Mesenchymal stem cell (in vitro differentiated cells and primary cell): ENCODE data around the gene ST3GAL5.

Source experiments
- DNase-seq: peaks from one replicate; pipeline ENCODE4 v3.0.0-alpha.2; 2013
- H2AFZ ChIP-seq: one replicate; pipeline ENCODE4 v1.6.1; 2013; ENCODE audit warnings: low read depth, mild to moderate bottlenecking, control low read depth, inconsistent platforms, low read length, moderate library complexity
- H2AK5ac ChIP-seq: 2 replicates; pipeline ENCODE4 v1.6.1; 2013; ENCODE audit warnings: low read length, moderate library complexity, mild to moderate bottlenecking, inconsistent platforms; ENCODE audit not compliant: severe bottlenecking
- H2BK120ac ChIP-seq: one replicate; pipeline ENCODE4 v1.6.1; 2013; ENCODE audit warnings: low read depth, mild to moderate bottlenecking, inconsistent platforms, low read length, moderate library complexity
- H2BK12ac ChIP-seq, 2 experiments: one replicate each; pipeline ENCODE4 v1.6.1; 2013; ENCODE audit warnings: inconsistent platforms in 2 of 2, low read length in 2 of 2, mild to moderate bottlenecking in 2 of 2, moderate library complexity in 2 of 2, control low read depth in 1 of 2
- H2BK15ac ChIP-seq: one replicate; pipeline ENCODE4 v1.6.1; 2013; ENCODE audit warnings: mild to moderate bottlenecking, low read depth, inconsistent platforms; ENCODE audit not compliant: poor library complexity, severe bottlenecking
- H2BK5ac ChIP-seq: 2 replicates; pipeline ENCODE4 v1.6.1; 2013; ENCODE audit warnings: low read depth, mild to moderate bottlenecking, low read length, control low read depth, inconsistent platforms; ENCODE audit not compliant: poor library complexity, severe bottlenecking
- H3K14ac ChIP-seq, 2 experiments: one replicate each; pipeline ENCODE4 v1.6.1; 2013; ENCODE audit warnings: inconsistent platforms in 2 of 2, low read length in 2 of 2, control low read depth in 1 of 2, mild to moderate bottlenecking in 1 of 2, moderate library complexity in 1 of 2
- H3K18ac ChIP-seq, 2 experiments: one replicate each; pipeline ENCODE4 v1.6.1; 2013; ENCODE audit warnings: inconsistent platforms in 2 of 2, low read length in 2 of 2, control low read depth in 1 of 2, low read depth in 1 of 2, mild to moderate bottlenecking in 1 of 2
- H3K23ac ChIP-seq, 2 experiments: one replicate each; pipeline ENCODE4 v1.6.1; 2013; ENCODE audit warnings: inconsistent platforms in 2 of 2, low read length in 2 of 2, mild to moderate bottlenecking in 2 of 2, moderate library complexity in 2 of 2, control low read depth in 1 of 2
- H3K27ac ChIP-seq: 2 replicates; pipeline ENCODE4 v1.5.1; 2013; ENCODE audit warnings: mild to moderate bottlenecking, moderate library complexity, low read length, control low read depth, inconsistent platforms; ENCODE audit not compliant: poor library complexity, severe bottlenecking
- H3K27me3 ChIP-seq, 2 experiments: 2 replicates each; pipeline versions ENCODE4 v1.6.1 to v1.7.0; 2013; ENCODE audit warnings: low read length in 2 of 2, mild to moderate bottlenecking in 2 of 2, moderate library complexity in 2 of 2, control low read depth in 1 of 2, inconsistent platforms in 1 of 2; ENCODE audit not compliant: control insufficient read depth in 1 of 2, insufficient read depth in 1 of 2
- H3K36me3 ChIP-seq, 2 experiments: 2 replicates each; pipeline versions ENCODE4 v1.6.1 to v1.7.0; 2013; ENCODE audit warnings: low read length in 2 of 2, control low read depth in 1 of 2, inconsistent platforms in 1 of 2, low read depth in 1 of 2, mild to moderate bottlenecking in 1 of 2; ENCODE audit not compliant: insufficient read depth in 2 of 2, control insufficient read depth in 1 of 2
- H3K4ac ChIP-seq, 2 experiments: one replicate each; pipeline ENCODE4 v1.6.1; 2013; ENCODE audit warnings: inconsistent platforms in 2 of 2, low read length in 2 of 2, mild to moderate bottlenecking in 2 of 2, moderate library complexity in 2 of 2, control low read depth in 1 of 2, low read depth in 1 of 2
- H3K4me1 ChIP-seq: 2 replicates; pipeline ENCODE4 v1.6.1; 2013; ENCODE audit warnings: low read depth, low read length, control low read depth; ENCODE audit not compliant: control insufficient read depth, insufficient read depth
- H3K4me2 ChIP-seq: 2 replicates; pipeline ENCODE4 v1.6.1; 2013; ENCODE audit warnings: low read length, mild to moderate bottlenecking, inconsistent platforms; ENCODE audit not compliant: poor library complexity, severe bottlenecking
- H3K4me3 ChIP-seq, 2 experiments: 2 replicates each; pipeline versions ENCODE4 v1.5.1 to v1.7.0; 2013; ENCODE audit warnings: low read length in 2 of 2, mild to moderate bottlenecking in 2 of 2, control low read depth in 1 of 2, low read depth in 1 of 2; ENCODE audit not compliant: insufficient read depth in 1 of 2
- H3K79me1 ChIP-seq: replicated peaks from 2 replicates; pipeline ENCODE4 v1.6.1; 2013; ENCODE audit warnings: mild to moderate bottlenecking, control low read depth, low read length, inconsistent platforms; ENCODE audit not compliant: poor library complexity, severe bottlenecking
- H3K9ac ChIP-seq: 2 replicates; pipeline ENCODE4 v1.7.0; 2013; ENCODE audit warnings: mild to moderate bottlenecking, low read length, moderate library complexity
- H3K9me3 ChIP-seq: 2 replicates; pipeline ENCODE4 v1.7.0; 2013; ENCODE audit warnings: mild to moderate bottlenecking, low read length; ENCODE audit not compliant: control insufficient read depth
- H4K8ac ChIP-seq: one replicate; pipeline ENCODE4 v1.6.1; 2013; ENCODE audit warnings: inconsistent platforms, mild to moderate bottlenecking, low read length, moderate library complexity
- H4K91ac ChIP-seq: one replicate; pipeline ENCODE4 v1.6.1; 2013; ENCODE audit warnings: mild to moderate bottlenecking, low read length, inconsistent platforms
- WGBS: methylation state at CpG from one replicate; pipeline ENCODE4 v1.1.7; 2013; ENCODE audit warnings: mixed read lengths; 5-methylcytosine and 5-hydroxymethylcytosine counted together

The ST3GAL5 gene

DNA sequence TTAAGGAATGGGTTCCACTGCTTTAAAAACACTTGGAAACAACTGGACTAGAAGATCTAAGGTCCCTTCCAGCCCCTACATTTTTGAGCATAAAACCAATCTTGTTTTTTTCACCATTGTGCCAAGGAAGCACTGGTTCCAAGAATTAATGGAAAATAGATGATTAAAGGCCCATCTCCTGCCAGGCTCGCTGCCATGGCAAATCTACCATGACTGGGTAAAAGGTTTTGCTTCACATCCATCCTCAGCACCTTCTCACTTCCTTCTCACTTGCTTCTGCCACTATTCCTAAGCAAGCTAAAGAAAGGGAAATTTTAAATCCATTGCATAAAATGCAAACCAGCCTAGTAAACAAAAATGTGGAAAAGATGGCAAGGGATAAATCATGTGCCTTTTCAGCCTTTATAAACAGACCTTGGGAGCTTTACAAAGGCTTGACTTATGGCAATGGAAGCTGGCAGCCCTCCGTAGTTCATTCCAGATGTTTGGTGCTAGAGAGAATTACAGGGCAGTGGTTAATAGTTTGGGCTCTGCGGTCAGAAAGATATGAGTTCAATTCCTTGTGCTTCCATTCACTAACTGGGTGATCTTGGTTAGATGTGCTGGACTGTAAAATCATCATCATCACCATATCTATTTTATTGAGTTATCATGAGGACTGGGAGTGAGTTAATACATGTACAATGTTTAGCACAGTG is 27.0 kb upstream of the ST3GAL5 start:
- Histone ChIP-seq H3K27me3 (no peaks in the 10 kb centered on the region), H4K91ac (no peak overlapping the region), H3K4me1 (peaks cover 8% of the 10 kb centered on the region), H2AK5ac (no peak overlapping the region), H4K8ac (no peak overlapping the region), H2BK12ac (peak overlapping the region in 1 of 2 experiments; percentile 47), H3K79me1 (no peaks in the 10 kb centered on the region), H3K36me3 (no peaks in the 10 kb centered on the region), H3K27ac (no peak overlapping the region), H3K9ac (no peak overlapping the region), H3K4me2 (no peak overlapping the region), H3K9me3 (no peaks in the 10 kb centered on the region), H3K23ac (no peak overlapping the region), H3K18ac (no peak overlapping the region), H3K4ac (no peak overlapping the region), H3K14ac (no peak overlapping the region), H2BK15ac (no peak overlapping the region), H2AFZ (no peak overlapping the region), H2BK120ac (no peak overlapping the region), H3K4me3 (no peak overlapping the region), H2BK5ac (no peak overlapping the region)
- DNase-seq, result no peak
- 86% methylated on average over 2 of the region's 3 CpGs for WGBS

DNA sequence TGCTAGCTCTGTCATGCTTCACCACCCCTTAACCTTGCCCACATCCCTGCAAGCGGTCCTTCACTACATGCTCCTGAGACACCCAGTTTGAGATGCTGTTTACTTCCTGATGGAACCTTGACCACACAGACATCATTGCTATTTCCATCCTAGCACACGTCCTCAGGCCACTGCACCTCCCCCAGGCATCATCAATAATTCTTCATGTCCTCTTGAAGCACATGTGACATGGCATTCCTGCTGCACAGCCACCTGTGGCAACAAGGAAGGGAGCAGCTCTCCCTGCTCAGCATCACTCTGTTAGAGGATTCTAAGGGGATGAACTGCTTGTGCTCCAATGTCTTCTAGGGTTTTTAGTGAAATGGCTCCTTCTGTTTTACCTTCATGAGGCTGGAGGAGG is 26.1 kb upstream of the ST3GAL5 start:
- Histone ChIP-seq H2BK12ac (peak overlapping the region in 1 of 2 experiments; percentile 90), H2BK5ac (no peak overlapping the region), H2BK15ac (no peak overlapping the region), H2AFZ (no peak overlapping the region), H3K4me1 (peaks cover 8% of the 10 kb centered on the region), H3K9me3 (no peaks in the 10 kb centered on the region), H3K23ac (peak overlapping the region in 1 of 2 experiments; percentile 56), H3K4me3 (no peak overlapping the region), H2AK5ac (no peak overlapping the region), H2BK120ac (no peak overlapping the region), H3K9ac (no peak overlapping the region), H3K14ac (peak overlapping the region in 1 of 2 experiments; percentile 11), H3K27me3 (no peaks in the 10 kb centered on the region), H3K79me1 (no peaks in the 10 kb centered on the region), H3K4ac (peak overlapping the region in 1 of 2 experiments; percentile 11), H3K36me3 (no peaks in the 10 kb centered on the region), H4K8ac (no peak overlapping the region), H4K91ac (peak overlapping the region; percentile 19), H3K27ac (no peak overlapping the region), H3K18ac (peak overlapping the region in 1 of 2 experiments; percentile 4), H3K4me2 (no peak overlapping the region)
- WGBS, result 47% methylated on average over 2 of the region's 2 CpGs
- no peak for DNase-seq

DNA sequence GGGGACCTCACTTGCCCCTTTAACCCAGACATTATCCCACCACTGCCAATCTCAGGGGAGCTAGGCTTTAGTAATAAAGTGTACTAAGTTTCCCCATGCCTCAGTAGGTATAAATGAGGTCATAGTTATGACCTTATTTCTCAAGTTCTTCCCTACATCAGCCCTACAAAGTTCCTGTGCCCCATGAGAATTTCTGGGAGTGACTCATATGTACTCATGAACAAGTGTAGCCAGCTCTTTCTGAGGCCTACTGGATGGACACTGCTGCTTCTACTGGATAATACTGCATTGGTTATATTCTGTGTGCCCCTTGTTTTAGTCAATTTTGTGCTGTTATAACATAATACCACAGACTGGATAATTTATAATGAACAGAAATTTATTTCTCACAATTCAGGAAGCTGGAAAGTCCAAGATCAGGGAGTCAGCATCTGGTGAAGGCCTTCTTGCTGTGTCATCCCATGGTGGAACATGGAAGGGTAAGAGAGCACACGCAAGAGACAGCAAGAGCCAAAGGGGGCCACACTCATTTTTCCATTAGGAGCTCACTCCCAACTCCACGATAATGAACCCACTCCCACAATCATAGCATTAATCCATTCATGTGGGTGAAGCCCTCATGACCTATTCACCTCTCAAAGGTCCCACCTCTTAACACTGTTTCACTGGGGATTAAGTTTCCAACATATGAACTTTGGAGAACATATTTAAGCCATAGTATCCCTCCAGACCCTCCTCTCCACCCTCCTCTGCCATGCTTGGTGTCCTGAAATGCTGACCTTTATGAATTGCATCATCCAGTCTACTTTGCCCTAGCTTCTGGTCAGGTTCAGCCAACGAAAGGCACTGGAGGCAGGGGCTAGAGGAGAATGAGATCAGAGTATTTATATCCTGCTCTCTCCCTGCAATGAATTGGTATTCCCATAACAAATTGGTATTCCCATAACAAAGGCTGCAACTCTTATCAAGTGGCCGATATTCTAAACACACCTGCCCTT is 25.4 kb upstream of the ST3GAL5 start:
- Histone ChIP-seq H4K91ac (no peak overlapping the region), H3K9me3 (no peaks in the 10 kb centered on the region), H2AFZ (no peak overlapping the region), H3K4me1 (peaks cover 8% of the 10 kb centered on the region), H3K23ac (peak overlapping the region in 1 of 2 experiments; percentile 56), H3K9ac (peak overlapping the region; percentile 23), H3K4me2 (no peak overlapping the region), H3K79me1 (no peaks in the 10 kb centered on the region), H2AK5ac (peak overlapping the region; percentile 60), H3K27me3 (no peaks in the 10 kb centered on the region), H3K18ac (peak overlapping the region in 1 of 2 experiments; percentile 4), H4K8ac (no peak overlapping the region), H2BK120ac (no peak overlapping the region), H3K14ac (no peak overlapping the region), H2BK12ac (peak overlapping the region; percentile 49 to 90), H3K4ac (peak overlapping the region in 1 of 2 experiments; percentile 48), H2BK15ac (no peak overlapping the region), H3K36me3 (no peaks in the 10 kb centered on the region), H2BK5ac (no peak overlapping the region), H3K27ac (no peak overlapping the region), H3K4me3 (peak overlapping the region in 1 of 2 experiments; percentile 29)
- peak; percentile 80 for DNase-seq
- WGBS, result 69% methylated on average over 4 of the region's 4 CpGs
